HepG2 (cell line): ENCODE results near the gene TERC. TPM values are rescaled to one million over a fixed set of nuclear protein-coding genes. Genes with fewer than 3 reads are reported as not detected.

Experiments used
- CCDC6 ChIP-seq: sonication (generic); formaldehyde crosslinking; IDR thresholded peaks from 2 replicates; pipeline ENCODE4 v1.8.1; 2022; ENCODE audit warnings: mild to moderate bottlenecking, missing genetic modification reagents, moderate library complexity
- GATAD1 ChIP-seq: IDR thresholded peaks from 2 replicates; pipeline ENCODE4 v1.6.1; 2016; ENCODE audit warnings: missing genetic modification reagents, missing compliant biosample characterization
- HINFP ChIP-seq: sonication (generic); formaldehyde crosslinking; IDR thresholded peaks from 2 replicates; pipeline ENCODE4 v1.4.0; 2020; ENCODE audit warnings: low read depth, mild to moderate bottlenecking, missing genetic modification reagents
- HIVEP1 ChIP-seq: sonication (generic); formaldehyde crosslinking; IDR thresholded peaks from 2 replicates; pipeline ENCODE4 v1.4.0; 2020; ENCODE audit warnings: mild to moderate bottlenecking, missing genetic modification reagents
- NONO ChIP-seq, 2 experiments: fragments of 450-650 bp in 1 of 2; sonication (generic) in 1 of 2; formaldehyde crosslinking in 1 of 2; IDR thresholded peaks in 1 of 2; conservative IDR thresholded peaks in 1 of 2; 2 replicates each; pipeline versions ENCODE4 v1.6.1 to v1.8.0; 2017 to 2022; ENCODE audit warnings: mild to moderate bottlenecking in 1 of 2, missing genetic modification reagents in 1 of 2, moderate library complexity in 1 of 2
- NR2F2 ChIP-seq: IDR thresholded peaks from 2 replicates; pipeline ENCODE4 v1.6.1; 2012; ENCODE audit warnings: low read depth, inconsistent platforms, borderline replicate concordance
- PCBP2 ChIP-seq: fragments of 200-400 bp; formaldehyde crosslinking; optimal IDR thresholded peaks from 2 replicates; pipeline ENCODE3; 2018; ENCODE audit warnings: low read length, low read depth; ENCODE audit not compliant: poor library complexity, severe bottlenecking
- PRDM10 ChIP-seq: sonication (generic); formaldehyde crosslinking; IDR thresholded peaks from 2 replicates; pipeline ENCODE4 v1.4.0; 2020; ENCODE audit warnings: low read depth, missing genetic modification reagents
- SALL2 ChIP-seq: sonication (generic); formaldehyde crosslinking; IDR thresholded peaks from 2 replicates; pipeline ENCODE4 v1.8.1; 2023; ENCODE audit warnings: mild to moderate bottlenecking, missing genetic modification reagents, inconsistent platforms
- SOX13 ChIP-seq, 3 experiments: fragments of 450-650 bp in 1 of 3; sonication (generic) in 1 of 3; formaldehyde crosslinking in 1 of 3; IDR thresholded peaks in 2 of 3; conservative IDR thresholded peaks in 1 of 3; 2 replicates each; pipeline versions ENCODE4 v1.5.0 to v1.6.1; 2016 to 2020; ENCODE audit warnings: antibody characterized with exemption in 1 of 3, mild to moderate bottlenecking in 1 of 3, missing compliant biosample characterization in 1 of 3, missing genetic modification reagents in 1 of 3, moderate library complexity in 1 of 3
- THRA ChIP-seq: sonication (generic); formaldehyde crosslinking; IDR thresholded peaks from 2 replicates; pipeline ENCODE4 v1.4.0; 2020; ENCODE audit warnings: missing genetic modification reagents, borderline replicate concordance
- ZBTB2 ChIP-seq: sonication (generic); formaldehyde crosslinking; IDR thresholded peaks from 2 replicates; pipeline ENCODE4 v1.8.0; 2022; ENCODE audit warnings: low read depth, missing genetic modification reagents
- ZNF678 ChIP-seq: sonication (generic); formaldehyde crosslinking; IDR thresholded peaks from 2 replicates; pipeline ENCODE4 v1.4.0; 2020; ENCODE audit warnings: mild to moderate bottlenecking, missing genetic modification reagents
- ZNF747 ChIP-seq: sonication (generic); formaldehyde crosslinking; IDR thresholded peaks from 2 replicates; pipeline ENCODE4 v1.8.1; 2023; ENCODE audit warnings: missing genetic modification reagents, mild to moderate bottlenecking, borderline replicate concordance
- polyA plus RNA-seq, 8 experiments: library from polyadenylated mRNA; depleted of rRNA in 3 of 8; stranded (reverse) in 7 of 8; unstranded in 1 of 8; fragments of >200 nt; fragmentation: Illumina TruSeq in 4 of 8; extraction: Trizol in 4 of 8; gene quantifications; 2 replicates each; pipeline versions ENCODE4 v1.2.1 to v1.2.3, GENCODE V29; 2011 to 2016; ENCODE audit warnings: low read depth in 4 of 8, missing spikeins in 1 of 8, mixed read lengths in 1 of 8; ENCODE audit not compliant: insufficient read depth in 1 of 8
- total RNA-seq, 5 experiments: library from RNA; depleted of rRNA; stranded (reverse); fragments of >200 nt; fragmentation: Illumina TruSeq; extraction: Trizol; gene quantifications; 2 replicates each; pipeline ENCODE4 v1.2.3, GENCODE V29; 2016; ENCODE audit warnings: low read depth in 1 of 5
- TF ChIP-seq, protein P1 (sequence below): sonication (generic); formaldehyde crosslinking; IDR thresholded peaks from 2 replicates; pipeline ENCODE4 v1.4.0; 2020; ENCODE audit warnings: missing genetic modification reagents

TERC gene
- total and polyA plus RNA-seq, 2 of the 13 experiments (the other 11 are each of a cell fraction or from before 2014, with no cell fraction given): 1.3 to 74.6 TPM

GRCh38 chr3:169769287-169770181, 4.7 kb upstream of the TERC start, which contains the start of gene ACTRT3 (continued):
- no peak for TF ChIP-seq PRDM10 (CRISPR knock-in tag)
- TF ChIP-seq ZBTB2 (CRISPR knock-in tag): no peak
- TF ChIP-seq HINFP: no peak
- no peak for TF ChIP-seq ZNF678 (CRISPR knock-in tag)
- TF ChIP-seq NR2F2: no peak
- no peak for TF ChIP-seq ZNF747
- TF ChIP-seq, protein P1, sequence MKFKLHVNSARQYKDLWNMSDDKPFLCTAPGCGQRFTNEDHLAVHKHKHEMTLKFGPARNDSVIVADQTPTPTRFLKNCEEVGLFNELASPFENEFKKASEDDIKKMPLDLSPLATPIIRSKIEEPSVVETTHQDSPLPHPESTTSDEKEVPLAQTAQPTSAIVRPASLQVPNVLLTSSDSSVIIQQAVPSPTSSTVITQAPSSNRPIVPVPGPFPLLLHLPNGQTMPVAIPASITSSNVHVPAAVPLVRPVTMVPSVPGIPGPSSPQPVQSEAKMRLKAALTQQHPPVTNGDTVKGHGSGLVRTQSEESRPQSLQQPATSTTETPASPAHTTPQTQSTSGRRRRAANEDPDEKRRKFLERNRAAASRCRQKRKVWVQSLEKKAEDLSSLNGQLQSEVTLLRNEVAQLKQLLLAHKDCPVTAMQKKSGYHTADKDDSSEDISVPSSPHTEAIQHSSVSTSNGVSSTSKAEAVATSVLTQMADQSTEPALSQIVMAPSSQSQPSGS (CRISPR knock-in tag): no peak
- TF ChIP-seq HIVEP1 (CRISPR knock-in tag): no peak
- no peak for TF ChIP-seq NONO (IDR thresholded peaks at IDR 0.05)
- 0 out of 2 replicates have a peak, but pooled peaks have one; percentile 32 for TF ChIP-seq NONO (CRISPR knock-in tag; conservative IDR thresholded peaks at IDR 0.05)
- TF ChIP-seq PCBP2: no peak
- peak; percentile 51; the same call in 1 of the 2 replicates for TF ChIP-seq CCDC6 (CRISPR knock-in tag)
- TF ChIP-seq SOX13 (IDR thresholded peaks at IDR 0.05): no peak
- no peak for TF ChIP-seq SOX13 (CRISPR knock-in tag; conservative IDR thresholded peaks at IDR 0.05 in 1 of 2, IDR thresholded peaks at IDR 0.05 in 1 of 2)
- no peak for TF ChIP-seq THRA (CRISPR knock-in tag)
- TF ChIP-seq GATAD1 (CRISPR knock-in tag): peak; percentile 35; the same call in 1 of the 2 replicates
- TF ChIP-seq SALL2: 0 out of 2 replicates have a peak, but pooled peaks have one; percentile 30
